GM12891 (cell line): ENCODE measurements around the gene NEDD4L.

ENCODE experiments used
- DNase-seq: peaks from one replicate; pipeline ENCODE4 v3.0.0; 2011; ENCODE audit warnings: low spot score; ENCODE audit not compliant: insufficient read length
- FAIRE-seq: peaks from 2 replicates; lab custom pipeline; 2011; peaks lifted over from hg19 to GRCh38; lab: Jason Lieb, UNC
- PAX5 ChIP-seq: IDR thresholded peaks from 2 replicates; pipeline ENCODE4 v1.6.1; 2011; ENCODE audit warnings: low read length, moderate library complexity, mild to moderate bottlenecking; ENCODE audit not compliant: insufficient read depth, severe bottlenecking
- POLR2A ChIP-seq: IDR thresholded peaks from 2 replicates; pipeline ENCODE4 v1.6.1; 2011; ENCODE audit warnings: low read depth, low read length, control low read depth
- POLR2AphosphoS5 ChIP-seq: IDR thresholded peaks from 2 replicates; pipeline ENCODE4 v1.6.1; 2011; ENCODE audit warnings: low read depth, low read length, control low read depth
- POU2F2 ChIP-seq: IDR thresholded peaks from 2 replicates; pipeline ENCODE4 v1.6.1; 2011; ENCODE audit warnings: low read depth, mild to moderate bottlenecking, control low read depth, low read length, moderate library complexity
- SPI1 ChIP-seq: IDR thresholded peaks from 2 replicates; pipeline ENCODE4 v1.6.1; 2011; ENCODE audit warnings: low read depth, low read length, control low read depth
- TAF1 ChIP-seq: IDR thresholded peaks from 2 replicates; pipeline ENCODE4 v1.6.1; 2011; ENCODE audit warnings: low read depth, low read length, control low read depth

Gene NEDD4L

GRCh38 chr18:58243401-58243800 lies 199.4 kb downstream of the NEDD4L start:
- TF ChIP-seq SPI1 (no peak), POLR2A (no peak), PAX5 (no peak), POU2F2 (no peak), TAF1 (no peak), POLR2AphosphoS5 (no peak)
- no peak for DNase-seq
- no peak for FAIRE-seq

GRCh38 chr18:58247363-58247834 lies 203.4 kb downstream of the NEDD4L start:
- FAIRE-seq (no peak), DNase-seq (no peak)
- TF ChIP-seq POLR2A, result no peak
- no peak for TF ChIP-seq TAF1
- TF ChIP-seq PAX5, result no peak
- TF ChIP-seq SPI1, result no peak
- TF ChIP-seq POU2F2, result no peak
- TF ChIP-seq POLR2AphosphoS5, result no peak

- TF ChIP-seq POLR2AphosphoS5 (no peak), POU2F2 (no peak), POLR2A (no peak), PAX5 (no peak), SPI1 (no peak), TAF1 (no peak)
- FAIRE-seq, result no peak
- DNase-seq, result no peak
Measured at GRCh38 chr18:58249712-58250111, 205.7 kb downstream of the NEDD4L start.

GRCh38 chr18:58251416-58251815 lies 207.4 kb downstream of the NEDD4L start:
- FAIRE-seq (no peak), DNase-seq (no peak)
- TF ChIP-seq POU2F2 (no peak), PAX5 (no peak), SPI1 (no peak), POLR2AphosphoS5 (no peak), TAF1 (no peak), POLR2A (no peak)

- TF ChIP-seq POLR2AphosphoS5, result no peak
- TF ChIP-seq SPI1, result no peak
- TF ChIP-seq POLR2A, result no peak
- no peak for TF ChIP-seq TAF1
- TF ChIP-seq PAX5, result no peak
- no peak for TF ChIP-seq POU2F2
- FAIRE-seq, result no peak
- no peak for DNase-seq
Measured at GRCh38 chr18:58252166-58252565, 208.1 kb downstream of the NEDD4L start.

- FAIRE-seq, result no peak
- DNase-seq, result no peak
- TF ChIP-seq POU2F2, result no peak
- no peak for TF ChIP-seq SPI1
- TF ChIP-seq TAF1, result no peak
- TF ChIP-seq PAX5, result no peak
- no peak for TF ChIP-seq POLR2AphosphoS5
- no peak for TF ChIP-seq POLR2A
Measured at GRCh38 chr18:58253318-58253717, 209.3 kb downstream of the NEDD4L start.

GRCh38 chr18:58253871-58254270 lies 209.8 kb downstream of the NEDD4L start:
- DNase-seq, result no peak
- no peak for TF ChIP-seq TAF1
- no peak for TF ChIP-seq PAX5
- TF ChIP-seq POLR2AphosphoS5, result no peak
- TF ChIP-seq SPI1, result no peak
- no peak for TF ChIP-seq POU2F2
- no peak for TF ChIP-seq POLR2A
- FAIRE-seq, result no peak

GRCh38 chr18:58254873-58255511 lies 211.0 kb downstream of the NEDD4L start:
- TF ChIP-seq TAF1 (no peak), POLR2A (no peak), POLR2AphosphoS5 (no peak), POU2F2 (no peak)
- FAIRE-seq, result no peak
- no peak for DNase-seq

GRCh38 chr18:58255701-58256311 lies 211.8 kb downstream of the NEDD4L start:
- FAIRE-seq (no peak), DNase-seq (no peak)
- TF ChIP-seq POU2F2, result no peak
- TF ChIP-seq POLR2AphosphoS5, result no peak
- no peak for TF ChIP-seq SPI1
- TF ChIP-seq TAF1, result no peak
- TF ChIP-seq POLR2A, result no peak
- TF ChIP-seq PAX5, result no peak

- TF ChIP-seq SPI1, result no peak
- no peak for TF ChIP-seq TAF1
- no peak for TF ChIP-seq POLR2AphosphoS5
- TF ChIP-seq POU2F2, result no peak
- FAIRE-seq (no peak), DNase-seq (no peak)
Measured at GRCh38 chr18:58256316-58257080, 212.5 kb downstream of the NEDD4L start.
